ENCODE data around the gene NRXN2. TPM values are rescaled to one million over a fixed set of nuclear protein-coding genes. Genes with fewer than 3 reads are reported as not detected.

The NRXN2 gene
- total and polyA plus RNA-seq, 2 donors (not counting 3 experiments of a cell fraction or from before 2014, with no cell fraction given), result not detected

GRCh38 chr11:64684357-64684756, 38.6 kb downstream of the NRXN2 start:
- ChIA-PET CTCF (no interaction called here), POLR2A (no interaction called here)
- H3K4me2 ChIP-seq (ENCODE audit: insufficient read depth, low read length), result no peak overlapping the region
- no peaks in the 10 kb centered on the region for H3K9me3 ChIP-seq (replicated peaks; ENCODE audit: control insufficient read depth, insufficient read depth, low read length)
- H4K20me1 ChIP-seq (replicated peaks; ENCODE audit: control insufficient read depth, extremely low read depth, insufficient read depth, low read length), result no peaks in the 10 kb centered on the region
- intact Hi-C loops (cut with micrococcal nuclease) (no loop called here), dilution Hi-C loops (cut with MboI; ENCODE audit: extremely low pct_ligation_motif_present, low sequenced_read_pairs) (no loop called here)
- H3K36me3 ChIP-seq (ENCODE audit: control insufficient read depth in 2 of 2, extremely low read depth in 1 of 2, insufficient read depth in 2 of 2, low read length in 2 of 2), result no peaks in the 10 kb centered on the region
- no peak overlapping the region for H2AFZ ChIP-seq (ENCODE audit: low read depth, low read length)
- peaks cover 8 to 11% of the 10 kb centered on the region in 2 experiments for H3K27me3 ChIP-seq (ENCODE audit: control insufficient read depth in 2 of 2, insufficient read depth in 2 of 2, low read length in 2 of 2)
- H3K4me3 ChIP-seq (replicated peaks in 1 of 3; ENCODE audit: insufficient read depth in 1 of 3, low read depth in 1 of 3, low read length in 3 of 3), result no peak overlapping the region
- H3K27ac ChIP-seq (ENCODE audit: insufficient read depth, low read depth, low read length), result no peak overlapping the region
- FAIRE-seq (no peak), DNase-seq (ENCODE audit: low read depth, low spot score) (no peak)
- no TSS peak for BruUV-seq (replicated peaks)
- no peak overlapping the region for H3K9ac ChIP-seq (replicated peaks; ENCODE audit: extremely low read depth, insufficient read depth, low read length)
- no peaks in the 10 kb centered on the region for H3K4me1 ChIP-seq (ENCODE audit: control insufficient read depth, extremely low read depth, insufficient read depth, low read length)
- H3K9me1 ChIP-seq (replicated peaks; ENCODE audit: control insufficient read depth, extremely low read depth, insufficient read depth, low read length), result no peaks in the 10 kb centered on the region
- H3K79me2 ChIP-seq (ENCODE audit: control insufficient read depth, insufficient read depth, low read length), result no peaks in the 10 kb centered on the region
- TF ChIP-seq EZH2 (IDR thresholded peaks at IDR 0.05; ENCODE audit: borderline replicate concordance, low read depth, low read length, severe bottlenecking) (no peak), JUN (IDR thresholded peaks at IDR 0.05; ENCODE audit: borderline replicate concordance, insufficient read depth, insufficient read length, low read depth) (no peak), MYC (IDR thresholded peaks at IDR 0.05; ENCODE audit: low read depth, low read length) (no peak), FOS (IDR thresholded peaks at IDR 0.05; ENCODE audit: borderline replicate concordance, insufficient read depth, low read length) (no peak)

- Histone ChIP-seq H4K20me1 (replicated peaks; ENCODE audit: control insufficient read depth, extremely low read depth, insufficient read depth, low read length) (no peaks in the 10 kb centered on the region), H3K9me1 (replicated peaks; ENCODE audit: control insufficient read depth, extremely low read depth, insufficient read depth, low read length) (no peaks in the 10 kb centered on the region), H3K27ac (ENCODE audit: insufficient read depth, low read depth, low read length) (no peak overlapping the region), H2AFZ (ENCODE audit: low read depth, low read length) (no peak overlapping the region), H3K4me2 (ENCODE audit: insufficient read depth, low read length) (no peak overlapping the region), H3K4me1 (ENCODE audit: control insufficient read depth, extremely low read depth, insufficient read depth, low read length) (no peaks in the 10 kb centered on the region), H3K4me3 (replicated peaks in 1 of 3; ENCODE audit: insufficient read depth in 1 of 3, low read depth in 1 of 3, low read length in 3 of 3) (no peak overlapping the region), H3K9me3 (replicated peaks; ENCODE audit: control insufficient read depth, insufficient read depth, low read length) (no peaks in the 10 kb centered on the region), H3K9ac (replicated peaks; ENCODE audit: extremely low read depth, insufficient read depth, low read length) (no peak overlapping the region), H3K36me3 (ENCODE audit: control insufficient read depth in 2 of 2, extremely low read depth in 1 of 2, insufficient read depth in 2 of 2, low read length in 2 of 2) (no peaks in the 10 kb centered on the region), H3K27me3 (ENCODE audit: control insufficient read depth in 2 of 2, insufficient read depth in 2 of 2, low read length in 2 of 2) (peaks cover 13 to 22% of the 10 kb centered on the region in 2 experiments), H3K79me2 (ENCODE audit: control insufficient read depth, insufficient read depth, low read length) (no peaks in the 10 kb centered on the region)
- TF ChIP-seq POLR2A (IDR thresholded peaks at IDR 0.05; ENCODE audit: low read depth, low read length) (no peak), EZH2 (IDR thresholded peaks at IDR 0.05; ENCODE audit: borderline replicate concordance, low read depth, low read length, severe bottlenecking) (no peak), FOS (IDR thresholded peaks at IDR 0.05; ENCODE audit: borderline replicate concordance, insufficient read depth, low read length) (no peak), JUN (IDR thresholded peaks at IDR 0.05; ENCODE audit: borderline replicate concordance, insufficient read depth, insufficient read length, low read depth) (no peak), MAX (IDR thresholded peaks at IDR 0.05; ENCODE audit: insufficient read depth, insufficient read length) (no peak)
- dilution Hi-C loops (cut with MboI; ENCODE audit: extremely low pct_ligation_motif_present, low sequenced_read_pairs) (no loop called here), intact Hi-C loops (cut with micrococcal nuclease) (no loop called here)
- no TSS peak for BruUV-seq (replicated peaks)
- FAIRE-seq (no peak), DNase-seq (ENCODE audit: low read depth, low spot score) (no peak)
- ChIA-PET CTCF (interaction anchor here (1.4 kb wide), 1 partner anchor 28 kb away, joined by 3 read pairs; no protein-coding TSS in a partner anchor), POLR2A (no interaction called here)
These were observed 41.8 kb downstream of the NRXN2 start for GRCh38 chr11:64681171-64681570.

All from endothelial cell of umbilical vein (primary cell).